ENCODE data around the gene SPINK6.

SPINK6 gene

GRCh38 chr5:148202531-148203203 lies at the start of gene SPINK6:
Gene SPINK6 (plus strand): TSS chr5:148203042. CDS start chr5:148203097, 55 bp downstream.
- no peak for DNase-seq

- DNase-seq: no peak
Observed at GRCh38 chr5:148156609-148157008, 46.2 kb upstream of the SPINK6 start.

GRCh38 chr5:148162038-148162437 lies 40.8 kb upstream of the SPINK6 start:
- no peak for DNase-seq

GRCh38 chr5:148163345-148163744 lies 39.5 kb upstream of the SPINK6 start:
- DNase-seq: no peak

GRCh38 chr5:148166550-148167283 lies 36.1 kb upstream of the SPINK6 start:
- no peak for DNase-seq

GRCh38 chr5:148168246-148168645 lies 34.6 kb upstream of the SPINK6 start, which contains the start of gene SPINK14:
Gene SPINK14 (plus strand): TSS chr5:148168546. CDS start chr5:148169733, 1,187 bp downstream.
- no peak for DNase-seq

- no peak for DNase-seq
Observed at GRCh38 chr5:148172377-148172776, 30.5 kb upstream of the SPINK6 start.

- no peak for DNase-seq
Observed at GRCh38 chr5:148176480-148176879, 26.4 kb upstream of the SPINK6 start.

GRCh38 chr5:148177207-148177606 lies 25.6 kb upstream of the SPINK6 start:
- DNase-seq: no peak

GRCh38 chr5:148179234-148179824 lies 23.5 kb upstream of the SPINK6 start:
- DNase-seq: peak in 1 of 2 experiments; percentile 17

- no peak for DNase-seq
Observed at GRCh38 chr5:148186248-148187003, 16.4 kb upstream of the SPINK6 start.

- DNase-seq: no peak
Observed at GRCh38 chr5:148191010-148191409, 11.8 kb upstream of the SPINK6 start.

- DNase-seq: no peak
Observed at GRCh38 chr5:148193202-148193601, 9.6 kb upstream of the SPINK6 start.

GRCh38 chr5:148201151-148201550 lies 1.7 kb upstream of the SPINK6 start:
- DNase-seq: no peak

- DNase-seq: no peak
Observed at GRCh38 chr5:148205044-148205806, 2.4 kb downstream of the SPINK6 start.

- no peak for DNase-seq
Observed at GRCh38 chr5:148205865-148206264, 3.0 kb downstream of the SPINK6 start.

GRCh38 chr5:148206620-148207019 lies 3.8 kb downstream of the SPINK6 start:
- no peak for DNase-seq

- DNase-seq: no peak
Observed at GRCh38 chr5:148208226-148208625, 5.4 kb downstream of the SPINK6 start.

- DNase-seq: no peak
Observed at GRCh38 chr5:148209151-148209770, 6.4 kb downstream of the SPINK6 start.

- DNase-seq: no peak
Observed at GRCh38 chr5:148214665-148215185, 11.9 kb downstream of the SPINK6 start.

GRCh38 chr5:148221508-148221907 lies 18.7 kb downstream of the SPINK6 start:
- no peak for DNase-seq
